KMS-11 (cell line): ENCODE data around the gene LSM7.

ENCODE experiments used
- H2AFZ ChIP-seq: fragments of 200-600 bp; sonication (generic); 2 replicates; pipeline ENCODE4 v1.6.1; 2016; ENCODE audit warnings: antibody characterized with exemption, mixed run types, low read depth
- H3K27ac ChIP-seq: fragments of 200-600 bp; sonication (generic); 2 replicates; pipeline ENCODE4 v1.6.1; 2016; ENCODE audit warnings: mild to moderate bottlenecking, mixed run types
- H3K27me3 ChIP-seq: fragments of 200-600 bp; sonication (generic); 2 replicates; pipeline ENCODE4 v1.6.1; 2017; ENCODE audit warnings: mild to moderate bottlenecking, low read depth, mixed run types, moderate library complexity; ENCODE audit not compliant: insufficient read depth
- H3K36me3 ChIP-seq: fragments of 200-600 bp; sonication (generic); 2 replicates; pipeline ENCODE4 v1.6.1; 2017; ENCODE audit warnings: mild to moderate bottlenecking, mixed run types; ENCODE audit not compliant: insufficient read depth
- H3K4me1 ChIP-seq: fragments of 200-600 bp; sonication (generic); 2 replicates; pipeline ENCODE4 v1.6.1; 2016; ENCODE audit warnings: mild to moderate bottlenecking, low read depth, mixed run types; ENCODE audit not compliant: poor library complexity, severe bottlenecking
- H3K4me2 ChIP-seq: fragments of 200-600 bp; sonication (generic); 2 replicates; pipeline ENCODE4 v1.7.0; 2016; ENCODE audit warnings: mild to moderate bottlenecking, mixed run types
- H3K4me3 ChIP-seq: fragments of 200-600 bp; sonication (generic); IDR thresholded peaks from 2 replicates; pipeline ENCODE4 v1.6.1; 2017; ENCODE audit warnings: low read depth, low read length, mixed read lengths; ENCODE audit not compliant: insufficient read depth
- H3K79me2 ChIP-seq: fragments of 200-600 bp; sonication (generic); 2 replicates; pipeline ENCODE4 v1.6.1; 2016; ENCODE audit warnings: low read depth, mixed run types; ENCODE audit not compliant: insufficient read depth
- H3K9ac ChIP-seq: fragments of 200-600 bp; sonication (generic); 2 replicates; pipeline ENCODE4 v1.6.1; 2016; ENCODE audit warnings: mild to moderate bottlenecking, mixed run types
- H4K20me1 ChIP-seq: fragments of 200-600 bp; sonication (generic); 2 replicates; pipeline ENCODE4 v1.6.1; 2016; ENCODE audit warnings: mild to moderate bottlenecking, mixed run types; ENCODE audit not compliant: insufficient read depth
- CTCF ChIP-seq: fragments of 200-600 bp; sonication (generic); conservative IDR thresholded peaks from 2 replicates; pipeline ENCODE4 v1.6.1; 2017; ENCODE audit warnings: low read depth, mild to moderate bottlenecking, antibody characterized with exemption, low read length, moderate library complexity, mixed read lengths

The LSM7 gene

GRCh38 chr19:2289714-2290435, 38.5 kb downstream of the LSM7 start:
- Histone ChIP-seq H3K79me2 (no peaks in the 10 kb centered on the region), H3K36me3 (no peaks in the 10 kb centered on the region), H3K27me3 (no peaks in the 10 kb centered on the region; the same call in 1 of the 2 replicates), H3K9ac (no peak overlapping the region; the same call in 1 of the 2 replicates), H4K20me1 (no peaks in the 10 kb centered on the region), H3K4me2 (peak overlapping the region; percentile 48; the same call in 1 of the 2 replicates), H2AFZ (peak overlapping the region; percentile 59), H3K4me3 (no peak overlapping the region), H3K4me1 (peaks cover 7% of the 10 kb centered on the region), H3K27ac (no peak overlapping the region)
- TF ChIP-seq CTCF = no peak

GRCh38 chr19:2288818-2289713, 39.3 kb downstream of the LSM7 start:
- H3K4me2 ChIP-seq = no peak overlapping the region

GRCh38 chr19:2288338-2288817, 40.0 kb downstream of the LSM7 start:
- Histone ChIP-seq H3K36me3 (no peaks in the 10 kb centered on the region), H4K20me1 (no peaks in the 10 kb centered on the region), H3K79me2 (no peaks in the 10 kb centered on the region), H3K4me3 (no peak overlapping the region), H3K27me3 (no peaks in the 10 kb centered on the region), H3K9ac (no peak overlapping the region), H3K4me1 (peaks cover 7% of the 10 kb centered on the region), H3K27ac (no peak overlapping the region), H3K4me2 (no peak overlapping the region), H2AFZ (no peak overlapping the region)
- no peak for TF ChIP-seq CTCF

More at GRCh38 chr19:2288818-2289713, 39.3 kb downstream of the LSM7 start:
- no peaks in the 10 kb centered on the region for H3K79me2 ChIP-seq
- H2AFZ ChIP-seq = peak overlapping the region; percentile 59; the same call in 1 of the 2 replicates
- no peaks in the 10 kb centered on the region for H3K27me3 ChIP-seq
- no peaks in the 10 kb centered on the region for H3K36me3 ChIP-seq
- no peak overlapping the region for H3K27ac ChIP-seq
- TF ChIP-seq CTCF = no peak
- H3K9ac ChIP-seq = no peak overlapping the region
- no peaks in the 10 kb centered on the region for H4K20me1 ChIP-seq
- no peak overlapping the region for H3K4me3 ChIP-seq
- peaks cover 7% of the 10 kb centered on the region for H3K4me1 ChIP-seq

GRCh38 chr19:2287585-2288337, 40.6 kb downstream of the LSM7 start:
- Histone ChIP-seq H3K27me3 (no peaks in the 10 kb centered on the region), H3K4me1 (peaks cover 7% of the 10 kb centered on the region), H2AFZ (no peak overlapping the region), H3K9ac (no peak overlapping the region), H3K4me2 (no peak overlapping the region), H4K20me1 (no peaks in the 10 kb centered on the region), H3K36me3 (no peaks in the 10 kb centered on the region), H3K4me3 (no peak overlapping the region), H3K27ac (no peak overlapping the region), H3K79me2 (no peaks in the 10 kb centered on the region)
- TF ChIP-seq CTCF = no peak
